H54 (cell line): ENCODE measurements around the gene SLC25A22.
A peak's percentile ranks its signal among the peaks of the same experiment; 100 is the strongest.

Experiments used
- DNase-seq: peaks from one replicate; pipeline ENCODE4 v3.0.0; 2011; ENCODE audit warnings: low spot score, mixed read lengths; ENCODE audit not compliant: insufficient read length
- FAIRE-seq: peaks from 3 replicates; lab custom pipeline; 2011; peaks lifted over from hg19 to GRCh38; lab: Jason Lieb, UNC
- POLR2A ChIP-seq: IDR thresholded peaks from 2 replicates; pipeline ENCODE4 v1.6.1; 2011; ENCODE audit warnings: low read depth, mild to moderate bottlenecking, low read length

The SLC25A22 gene

GRCh38 chr11:798093-798713 is at the start of gene SLC25A22:
SLC25A22 (minus strand) TSS chr11:798281; CDS start chr11:795006, 3,275 bp downstream.
- TF ChIP-seq POLR2A, result peak; percentile 62; the same call in 1 of the 2 replicates
- no peak for DNase-seq
- FAIRE-seq, result no peak

- FAIRE-seq (no peak), DNase-seq (no peak)
Measured at GRCh38 chr11:847876-848275, 49.8 kb upstream of the SLC25A22 start.

GRCh38 chr11:846496-847098 is 48.5 kb upstream of the SLC25A22 start:
- DNase-seq (peak; percentile 69), FAIRE-seq (no peak)
- TF ChIP-seq POLR2A, result no peak

More at GRCh38 chr11:847876-848275, 49.8 kb upstream of the SLC25A22 start:
- no peak for TF ChIP-seq POLR2A

GRCh38 chr11:845872-846495 is 47.9 kb upstream of the SLC25A22 start:
- FAIRE-seq (no peak), DNase-seq (no peak)
- no peak for TF ChIP-seq POLR2A

GRCh38 chr11:844693-845644 is 46.9 kb upstream of the SLC25A22 start:
- TF ChIP-seq POLR2A, result no peak
- peak; percentile 88 for DNase-seq
- no peak for FAIRE-seq

GRCh38 chr11:843818-844692 is 46.0 kb upstream of the SLC25A22 start:
- TF ChIP-seq POLR2A, result peak; percentile 70
- DNase-seq (peak; percentile 95), FAIRE-seq (no peak)

GRCh38 chr11:843086-843734 is 45.1 kb upstream of the SLC25A22 start:
- no peak for FAIRE-seq
- DNase-seq, result no peak
- no peak for TF ChIP-seq POLR2A

- TF ChIP-seq POLR2A, result peak; percentile 99
- FAIRE-seq (no peak), DNase-seq (no peak)
Measured at GRCh38 chr11:842370-843002, 44.4 kb upstream of the SLC25A22 start, which contains the start of the genes POLR2L and TSPAN4. POLR2L (minus strand) TSS chr11:842529; CDS start chr11:842508, 21 bp downstream. TSPAN4 (plus strand) TSS chr11:842852; CDS start chr11:850305, 7,453 bp downstream.

- FAIRE-seq (no peak), DNase-seq (no peak)
- TF ChIP-seq POLR2A, result no peak
Measured at GRCh38 chr11:841981-842369, 43.9 kb upstream of the SLC25A22 start.

- TF ChIP-seq POLR2A, result no peak
Measured at GRCh38 chr11:839875-840617, 42.0 kb upstream of the SLC25A22 start.

GRCh38 chr11:839280-839623 is 41.2 kb upstream of the SLC25A22 start:
- no peak for DNase-seq
- FAIRE-seq, result no peak
- TF ChIP-seq POLR2A, result 0 out of 2 replicates have a peak, but pooled peaks have one; percentile 6

More at GRCh38 chr11:839875-840617, 42.0 kb upstream of the SLC25A22 start:
- FAIRE-seq (no peak), DNase-seq (no peak)
